T-helper 9 cell (primary cell): ENCODE data around the gene CXCL3.
"Not testable (repeated sequence)": the region's sequence is repeated elsewhere in the genome, so short reads cannot be mapped to it uniquely, and the experiment has no call there.

ENCODE experiments used
- DNase-seq: peaks from one replicate; pipeline ENCODE4 v3.0.0-alpha.2; 2020
- total RNA-seq, 2 donors: gene quantifications; one replicate each; lab custom pipeline; 2026; lab: John Stamatoyannopoulos, UW

CXCL3 gene
- 0 reads per million in 2 donors for total RNA-seq

DNA sequence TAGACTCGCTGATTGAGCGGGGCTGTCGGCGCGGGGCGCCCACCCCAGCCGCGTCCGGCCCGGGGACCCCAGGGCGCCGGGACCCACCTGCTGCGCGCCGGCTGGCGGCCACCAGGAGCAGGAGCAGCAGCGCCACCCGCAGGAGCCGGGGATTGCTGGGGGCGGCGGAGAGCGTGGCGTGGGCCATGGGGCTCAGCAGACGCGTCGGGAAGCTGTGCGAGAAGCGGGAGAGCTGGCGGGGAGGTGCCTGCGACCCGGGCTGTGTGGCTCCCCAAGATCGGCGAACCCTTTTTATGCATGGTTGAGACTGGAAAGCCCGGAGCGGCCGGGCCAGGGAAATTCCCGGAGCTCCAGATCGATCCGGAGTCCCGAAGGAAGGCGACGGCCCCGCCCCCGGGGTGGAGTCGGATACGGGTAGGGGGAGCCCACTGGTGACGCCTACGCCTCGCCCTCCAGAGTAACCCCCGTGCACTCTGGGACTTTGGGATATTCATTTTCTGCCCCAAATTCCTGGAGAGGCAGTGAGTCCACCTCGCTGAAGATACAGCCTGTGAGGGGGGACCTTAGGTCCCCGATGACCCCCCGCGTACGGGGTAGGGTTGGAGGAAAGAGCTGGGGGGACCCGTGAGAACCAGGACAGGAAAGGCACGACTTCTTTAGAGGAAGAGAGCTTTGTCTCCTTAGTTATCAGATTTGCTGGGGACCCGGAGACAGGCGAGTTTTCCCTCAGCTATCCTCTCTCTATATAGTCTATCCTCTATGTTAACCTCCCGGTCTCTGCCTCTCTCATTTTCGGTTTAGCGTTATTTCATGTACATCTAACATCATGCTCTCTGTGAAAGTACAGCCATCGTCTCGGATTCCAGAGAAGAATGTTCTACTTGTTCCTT lies at the start of gene CXCL3:
Gene CXCL3, minus strand, starts transcription at position 265 of the 890 bp plus-strand sequence. Its CDS starts 78 bp downstream, at position 187.
- no peak for DNase-seq

DNA sequence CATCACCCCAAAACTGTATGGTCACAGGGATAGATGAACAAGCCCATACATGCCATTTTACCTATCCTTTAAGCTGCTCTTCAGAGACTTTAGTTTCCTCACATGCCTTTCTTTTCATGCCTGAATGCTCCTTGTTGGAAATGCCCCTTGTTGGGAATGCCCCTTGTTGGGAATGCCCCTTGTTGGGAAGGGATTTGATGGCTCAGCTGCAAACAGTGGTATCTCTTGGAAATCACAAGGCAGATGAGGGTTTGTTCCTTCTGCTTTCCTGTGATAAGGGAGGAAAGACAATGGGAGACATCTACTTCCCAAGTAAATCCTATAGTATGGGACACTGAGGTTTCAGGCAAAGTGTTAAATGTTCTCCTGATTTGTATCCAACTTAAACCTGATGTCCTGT lies 49.0 kb upstream of the CXCL3 start:
- DNase-seq = no peak

DNA sequence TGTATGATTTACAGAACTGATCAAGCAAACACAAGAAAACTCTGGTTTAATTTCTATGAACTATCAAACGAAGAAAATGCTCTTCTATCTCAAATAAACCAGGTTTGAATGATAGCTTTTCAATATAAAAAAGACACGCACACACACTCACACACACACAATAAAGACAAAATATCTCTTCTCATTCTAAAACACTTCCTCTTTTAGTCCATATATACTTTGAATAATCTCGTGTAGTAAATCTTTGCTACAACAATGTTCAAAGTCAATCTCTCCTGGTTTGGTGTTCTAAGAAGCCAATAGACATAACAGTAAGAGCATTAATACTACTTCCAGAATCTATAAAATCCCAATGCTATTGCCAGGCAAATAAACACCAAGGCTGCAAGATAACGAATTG lies 47.2 kb upstream of the CXCL3 start:
- no peak for DNase-seq

DNA sequence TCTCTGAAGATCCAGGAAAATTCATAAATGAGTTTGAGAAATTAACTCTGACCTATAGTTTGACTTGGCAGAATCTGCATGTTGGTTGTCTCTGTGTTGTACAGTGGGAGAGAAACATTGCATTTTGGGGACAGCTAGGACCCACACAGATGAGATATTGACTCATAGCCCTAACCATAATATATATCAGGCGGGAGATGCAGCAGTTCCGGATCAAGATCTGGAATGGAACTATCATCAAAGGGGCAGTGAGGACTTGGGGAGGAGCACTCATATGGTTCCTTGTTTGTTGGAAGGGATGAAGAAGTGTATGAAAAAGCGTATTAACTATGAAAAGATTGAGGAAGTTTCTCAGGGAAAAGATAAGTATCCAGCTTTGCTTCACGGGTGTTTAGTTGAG lies 46.5 kb upstream of the CXCL3 start:
- no peak for DNase-seq

DNA sequence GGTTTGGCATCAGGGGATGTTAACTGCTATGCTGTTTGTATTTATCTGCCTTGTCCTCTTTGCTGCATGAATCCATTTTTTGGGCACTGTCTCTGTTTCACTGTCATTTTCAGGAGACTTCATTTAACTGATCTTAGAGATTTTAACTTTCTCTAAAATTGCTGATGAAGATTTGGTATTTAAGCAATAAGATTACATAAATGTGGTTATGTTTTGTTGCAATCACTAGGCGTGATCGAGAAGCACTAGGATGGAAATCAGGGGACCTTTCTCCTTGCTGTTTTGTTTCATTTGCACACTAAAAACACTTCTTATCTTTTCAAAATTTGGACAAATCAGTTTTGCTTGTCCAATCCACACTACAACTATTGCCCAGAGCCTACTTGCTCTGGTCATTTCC lies 45.1 kb upstream of the CXCL3 start:
- no peak for DNase-seq

DNA sequence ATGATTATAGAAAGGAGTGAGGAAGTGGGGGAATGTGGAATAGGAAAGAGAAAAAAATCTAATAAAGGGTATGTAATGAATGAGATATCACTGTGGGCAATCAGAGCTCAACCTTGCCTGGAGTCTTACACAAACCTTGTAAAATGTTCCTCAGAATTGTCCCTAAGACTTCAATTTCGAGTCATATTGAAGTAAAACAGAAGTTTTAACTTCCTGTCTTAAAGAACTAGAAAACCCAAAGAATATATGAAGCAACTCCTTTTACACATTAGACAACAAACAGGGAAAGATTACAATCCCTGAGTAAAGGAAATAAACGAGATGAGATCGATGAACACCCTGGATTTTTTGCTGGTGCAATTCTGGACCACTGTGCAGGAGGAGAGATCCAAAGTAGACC lies 42.5 kb upstream of the CXCL3 start:
- no peak for DNase-seq

DNA sequence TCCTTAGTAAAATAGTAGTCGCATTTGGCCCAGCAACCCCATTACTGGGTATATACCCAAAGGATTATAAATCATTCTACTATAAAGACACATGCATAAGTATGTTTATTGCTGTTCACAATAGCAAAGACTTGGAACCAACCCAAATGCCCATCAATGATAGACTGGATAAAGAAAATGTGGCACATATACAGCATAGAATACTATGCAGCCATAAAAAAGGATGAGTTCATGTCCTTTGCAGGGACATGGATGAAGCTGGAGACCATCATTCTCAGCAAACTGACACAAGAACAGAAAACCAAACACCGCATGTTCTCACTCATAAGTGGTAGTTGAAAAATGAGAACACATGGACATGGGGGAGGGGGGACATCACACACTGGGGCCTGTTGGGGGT lies 41.9 kb upstream of the CXCL3 start:
- not testable (repeated sequence) for DNase-seq

DNA sequence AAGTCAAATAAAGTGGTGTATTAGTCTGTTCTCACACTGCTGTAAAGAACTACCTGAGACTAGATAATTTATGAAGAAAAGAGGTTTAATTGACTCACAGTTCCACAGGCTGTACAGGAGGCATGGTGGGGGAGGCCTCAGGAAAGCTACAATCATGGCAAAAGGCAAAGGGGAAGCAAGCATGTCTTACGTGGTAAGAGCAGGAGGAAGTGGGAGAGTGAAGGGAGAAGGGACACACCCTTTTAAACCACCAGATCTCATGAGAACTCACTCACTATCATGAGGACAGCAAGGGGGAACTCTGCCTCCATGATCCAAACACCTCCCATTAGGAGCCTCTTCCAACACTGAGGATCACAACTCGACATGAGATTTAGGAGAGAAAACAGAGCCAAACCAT lies 40.5 kb upstream of the CXCL3 start:
- DNase-seq = not testable (repeated sequence)

DNA sequence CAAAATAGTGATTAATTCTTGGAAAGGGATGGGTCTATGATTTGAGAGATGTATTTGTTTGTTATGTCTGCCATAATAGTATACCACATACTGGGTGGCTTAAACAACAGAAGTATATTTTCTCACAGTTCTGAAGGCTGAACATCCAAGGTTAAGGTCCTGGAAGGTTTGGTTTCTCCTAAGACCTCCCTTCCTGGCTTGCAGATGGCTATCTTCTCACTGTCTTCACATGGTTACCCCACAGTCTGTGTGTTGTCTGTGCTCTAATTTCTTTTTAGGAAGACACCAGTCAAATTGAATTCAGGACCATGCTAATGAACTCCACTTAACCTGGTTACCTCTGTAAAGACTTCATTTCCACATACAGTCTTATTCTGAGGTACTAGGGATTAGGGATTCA lies 34.9 kb upstream of the CXCL3 start:
- DNase-seq = no peak

DNA sequence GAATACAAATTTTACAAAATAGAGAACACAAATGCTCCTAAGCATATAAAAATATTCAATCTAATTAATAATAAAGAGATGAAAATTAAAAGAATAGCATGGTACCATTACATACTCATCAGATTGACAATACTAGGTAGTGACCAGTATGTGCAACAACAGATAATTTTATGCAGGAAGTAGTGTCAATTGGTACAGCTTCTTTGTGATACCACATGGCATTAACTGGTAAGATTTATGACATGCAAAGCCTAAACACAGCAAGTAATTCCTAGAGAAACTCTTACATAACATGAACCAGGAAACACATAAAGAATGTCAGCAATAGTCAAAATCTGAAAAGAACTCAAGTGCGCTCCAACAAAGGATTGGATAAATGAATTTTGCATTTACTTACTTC lies 34.2 kb upstream of the CXCL3 start:
- DNase-seq = no peak

DNA sequence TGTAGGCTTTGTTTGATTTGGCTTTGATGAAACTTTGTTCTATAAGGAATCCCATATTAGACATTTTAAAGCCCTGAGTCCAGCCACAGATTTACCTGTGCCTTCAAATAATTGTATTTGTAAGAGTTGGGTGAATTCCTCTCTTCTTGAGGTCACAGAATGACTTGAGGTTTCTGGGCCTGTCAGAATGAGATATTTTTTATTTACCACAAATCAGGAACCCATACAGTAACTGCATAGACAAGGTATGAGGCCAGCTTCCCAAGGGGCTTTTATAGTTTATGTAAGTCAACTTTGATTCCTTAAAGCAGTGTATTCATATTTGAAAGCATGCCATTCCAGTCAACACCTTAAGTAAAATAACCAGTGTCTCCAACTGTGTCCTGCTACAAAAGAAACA lies 29.1 kb upstream of the CXCL3 start:
- DNase-seq = no peak

DNA sequence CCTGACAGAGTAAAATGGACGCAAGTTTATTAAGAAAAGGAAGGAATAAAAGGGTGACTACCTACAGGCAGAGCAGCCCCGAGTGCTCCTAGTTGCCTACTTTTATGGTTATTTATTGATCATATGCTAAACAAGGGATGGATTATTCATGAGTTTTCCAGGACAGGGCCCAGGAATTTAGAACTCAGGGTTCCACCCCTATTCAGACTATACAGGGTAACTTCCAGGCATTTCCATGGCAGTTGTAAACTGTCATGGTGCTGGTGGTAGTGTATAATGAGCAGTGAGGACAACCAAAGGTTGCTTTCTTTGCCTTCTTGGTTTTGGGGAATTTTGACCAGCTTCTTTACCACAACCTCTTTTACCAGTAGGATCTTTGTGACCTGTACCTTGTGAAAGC lies 27.7 kb upstream of the CXCL3 start:
- no peak for DNase-seq

DNA sequence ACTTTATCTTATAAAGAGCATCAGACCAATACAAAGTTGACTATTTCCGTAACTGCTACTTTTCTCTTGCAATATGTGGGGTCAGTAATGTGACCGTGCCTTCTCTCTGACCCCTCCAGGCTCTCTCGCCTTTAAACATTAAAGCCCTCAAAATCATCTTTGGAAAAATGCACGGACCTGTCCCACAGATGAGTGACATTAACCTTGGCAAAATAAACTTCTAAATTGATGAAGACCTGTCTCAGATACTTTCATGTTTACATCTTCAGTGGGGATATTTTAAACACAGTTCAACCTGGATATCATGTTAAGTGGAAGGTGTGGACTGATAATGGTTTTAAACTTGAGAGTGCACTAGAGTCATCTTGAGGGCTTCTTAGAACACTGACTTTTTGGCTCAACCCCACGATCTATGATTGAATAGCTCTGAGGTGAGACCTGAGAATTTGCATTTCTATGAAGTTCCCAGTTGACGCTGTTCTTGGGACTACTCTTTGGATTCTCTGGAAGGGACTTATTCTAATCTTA lies 26.7 kb upstream of the CXCL3 start:
- no peak for DNase-seq

DNA sequence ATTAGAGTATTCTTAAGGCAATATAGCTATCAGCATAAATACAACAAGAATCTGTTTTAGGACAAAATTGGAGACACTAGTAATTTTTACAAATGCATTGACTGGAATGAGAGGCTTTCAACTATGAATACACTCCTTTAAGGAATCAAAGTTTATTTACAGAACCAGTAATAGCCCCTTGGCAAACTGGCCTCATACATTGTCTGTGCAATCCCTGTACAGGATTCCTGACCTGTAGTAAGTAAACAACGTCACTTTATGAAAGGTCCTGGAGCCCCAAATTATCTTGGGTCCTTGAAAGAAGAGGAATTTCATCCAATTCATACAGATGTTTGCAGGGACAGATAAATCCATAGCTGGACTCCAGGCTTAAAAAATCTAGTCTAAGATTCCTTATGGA lies 25.4 kb upstream of the CXCL3 start:
- DNase-seq = no peak

DNA sequence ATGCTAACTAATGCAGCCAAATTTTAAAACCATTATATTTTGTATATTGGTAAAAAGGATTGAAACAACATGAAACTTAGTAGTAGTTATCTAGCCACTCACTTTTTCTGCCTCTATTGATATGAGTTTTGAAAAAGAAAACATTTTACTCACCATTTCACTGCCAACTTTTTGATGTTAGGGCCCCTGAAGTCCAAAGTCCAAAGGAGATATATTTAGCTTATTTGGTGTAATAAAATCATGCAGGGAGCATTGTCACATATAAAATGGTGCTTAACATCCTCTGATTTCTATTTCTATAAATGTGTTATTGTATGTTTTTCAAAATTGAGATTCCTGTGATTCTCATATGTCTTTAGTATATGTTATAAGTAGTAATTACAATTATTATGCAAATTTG lies 24.5 kb upstream of the CXCL3 start:
- no peak for DNase-seq

DNA sequence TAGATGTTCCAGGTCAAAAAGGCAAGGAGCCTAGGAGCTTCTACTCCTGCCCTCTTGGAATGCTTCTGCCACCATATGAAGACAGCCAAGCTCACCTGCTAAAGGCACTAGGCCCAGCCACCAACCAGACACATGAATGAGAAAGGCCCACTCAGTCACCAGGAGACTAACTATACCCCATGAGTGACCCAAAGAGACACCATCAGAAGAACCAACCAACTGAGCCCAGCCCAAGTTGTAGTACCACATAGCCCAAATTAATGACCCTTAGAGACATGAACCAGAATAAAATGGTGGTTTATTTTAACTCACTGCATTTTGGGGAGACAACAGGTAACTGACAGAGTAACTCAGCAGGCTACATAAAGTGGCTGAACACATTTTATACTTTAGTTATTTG lies 22.9 kb upstream of the CXCL3 start:
- no peak for DNase-seq

DNA sequence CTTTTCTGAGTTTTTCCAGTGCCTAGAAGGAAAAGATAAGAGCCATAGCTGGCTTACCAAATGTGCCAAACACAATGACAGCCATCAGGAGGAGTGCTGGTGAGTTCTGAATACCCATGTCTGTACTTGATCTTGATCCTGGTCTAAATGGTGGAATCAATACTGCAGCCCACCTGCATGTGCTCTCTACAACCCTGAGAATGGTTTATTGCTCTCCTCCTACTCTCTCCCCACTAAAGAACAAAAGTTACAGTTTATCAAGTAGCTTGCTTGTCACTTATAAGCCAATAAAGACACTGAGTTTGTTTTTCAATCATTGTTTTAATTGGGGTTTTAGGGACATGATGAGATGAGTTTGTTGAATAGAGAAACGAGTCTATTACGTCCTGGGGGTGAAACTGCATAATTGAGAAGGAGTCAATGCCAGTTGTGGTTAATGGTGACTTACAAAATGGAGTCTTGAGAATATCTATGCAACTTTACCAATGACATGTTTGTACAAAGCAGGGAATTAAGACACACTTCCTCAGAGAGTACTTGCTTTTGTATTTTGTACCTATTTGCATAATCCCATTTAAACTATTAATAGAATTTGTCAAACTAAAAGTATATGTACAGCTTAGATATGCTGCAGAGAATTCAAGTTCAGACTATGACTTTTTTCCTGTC lies 20.8 kb upstream of the CXCL3 start:
- no peak for DNase-seq

DNA sequence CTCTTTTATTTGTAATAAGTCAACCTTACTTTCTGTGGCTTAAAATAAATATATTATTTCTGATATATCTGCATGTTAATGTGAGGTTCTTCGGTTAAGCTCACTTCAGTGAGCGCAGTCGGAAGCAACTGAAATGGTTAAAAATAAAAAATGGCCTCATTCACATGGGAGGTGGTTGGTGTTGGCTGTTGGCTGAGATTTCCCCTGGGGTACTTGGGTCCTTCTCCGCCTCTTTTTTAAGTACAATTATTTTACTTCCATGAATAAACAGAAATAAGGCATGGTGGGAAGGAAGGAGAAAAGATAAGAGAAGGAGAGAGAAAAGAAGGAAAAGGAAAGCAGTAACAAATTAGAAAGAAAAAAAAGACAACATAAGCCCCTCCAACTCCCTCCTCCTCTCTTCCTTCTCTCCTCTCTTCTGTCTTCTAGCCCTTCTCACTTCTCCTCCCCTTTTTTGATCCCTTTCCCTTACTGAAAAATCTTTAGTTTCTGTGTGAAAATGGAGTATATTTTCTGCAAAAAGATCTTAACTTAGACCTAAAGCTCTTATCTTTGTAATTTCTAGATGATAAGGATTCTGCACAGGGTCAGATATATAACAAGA lies 19.7 kb upstream of the CXCL3 start:
- no peak for DNase-seq

DNA sequence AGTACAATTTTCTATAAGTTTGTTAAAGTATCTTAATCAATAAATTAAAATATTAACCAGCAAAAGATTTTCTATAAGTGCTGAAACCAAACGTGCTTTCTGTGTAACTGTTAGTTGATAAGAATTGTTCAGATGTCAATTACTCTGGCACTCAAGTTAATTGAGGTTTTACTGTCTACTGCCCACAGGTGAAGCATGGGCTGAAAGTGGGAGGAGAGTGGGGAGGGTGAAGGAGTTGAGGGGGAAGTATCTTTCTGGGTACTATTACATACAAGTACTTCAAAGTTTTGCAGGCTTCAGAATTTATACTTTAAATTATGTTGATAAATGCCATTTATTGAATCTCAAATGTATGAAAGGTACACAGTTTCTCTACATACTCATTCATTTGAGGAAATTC lies 19.1 kb upstream of the CXCL3 start:
- DNase-seq = no peak

DNA sequence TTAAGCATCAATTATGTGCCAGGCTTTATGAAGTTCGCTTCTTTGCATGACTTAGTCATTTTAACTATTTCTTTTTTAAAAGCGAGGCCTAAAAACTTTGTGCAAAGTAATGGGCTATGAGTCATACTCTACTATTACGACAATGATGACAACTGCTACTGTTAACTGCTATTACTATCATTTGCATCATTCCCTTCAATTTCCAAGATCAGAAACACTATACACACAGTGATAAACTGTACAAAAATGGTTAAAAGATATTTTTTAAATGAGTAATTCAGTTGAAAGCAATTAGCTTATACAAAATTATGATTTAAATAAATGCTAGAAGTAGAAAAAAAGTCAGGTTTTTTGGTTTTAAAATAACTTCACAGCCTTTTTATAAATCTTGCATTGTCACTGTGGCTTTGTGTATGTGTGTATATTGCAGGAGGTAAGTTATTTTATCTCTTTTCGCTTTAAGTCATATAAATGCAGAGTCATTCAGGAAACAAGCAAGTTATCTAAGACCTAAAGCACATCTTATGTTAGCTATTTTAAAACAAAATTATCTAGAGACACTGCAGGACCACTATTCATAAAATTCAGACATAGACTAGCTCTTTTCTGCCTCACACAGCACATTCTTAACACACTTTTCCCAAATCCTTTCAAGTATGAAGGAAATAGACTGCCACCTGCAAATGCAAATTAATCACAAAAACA lies 18.5 kb upstream of the CXCL3 start:
- no peak for DNase-seq

DNA sequence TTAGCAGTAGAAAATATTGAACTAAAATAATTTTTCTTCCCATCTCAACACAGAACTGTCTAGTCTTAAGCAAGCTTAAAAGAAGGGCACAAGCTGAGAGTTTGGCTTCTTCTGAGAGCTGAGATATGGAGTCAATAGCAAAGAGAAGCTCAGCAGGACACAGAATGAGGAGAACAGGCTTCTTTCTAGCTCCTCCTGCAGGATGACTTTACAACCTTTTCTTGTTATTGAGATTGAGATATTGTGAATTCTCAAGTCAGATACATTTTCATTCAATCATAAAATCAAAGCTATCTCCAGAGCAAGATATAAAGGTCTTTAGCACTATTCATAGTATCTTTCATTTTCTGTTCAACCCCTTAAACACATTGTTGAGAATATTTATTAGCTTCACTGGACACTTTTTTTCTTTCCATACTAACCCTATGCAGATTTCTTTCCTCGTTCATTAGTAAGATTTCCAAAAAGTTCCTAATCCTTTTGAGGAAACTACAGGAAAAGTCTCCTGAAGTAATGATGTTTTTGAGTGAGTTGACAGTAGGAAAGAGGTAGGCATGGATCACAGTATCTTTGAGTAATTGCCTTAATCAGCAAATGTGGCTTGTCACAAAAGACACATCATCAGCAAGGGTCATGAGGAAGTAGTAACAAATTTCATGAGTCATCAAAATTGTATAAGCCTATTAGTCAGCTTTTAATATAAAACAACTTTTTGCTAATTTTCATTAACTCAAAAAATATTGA lies 17.8 kb upstream of the CXCL3 start:
- no peak for DNase-seq

DNA sequence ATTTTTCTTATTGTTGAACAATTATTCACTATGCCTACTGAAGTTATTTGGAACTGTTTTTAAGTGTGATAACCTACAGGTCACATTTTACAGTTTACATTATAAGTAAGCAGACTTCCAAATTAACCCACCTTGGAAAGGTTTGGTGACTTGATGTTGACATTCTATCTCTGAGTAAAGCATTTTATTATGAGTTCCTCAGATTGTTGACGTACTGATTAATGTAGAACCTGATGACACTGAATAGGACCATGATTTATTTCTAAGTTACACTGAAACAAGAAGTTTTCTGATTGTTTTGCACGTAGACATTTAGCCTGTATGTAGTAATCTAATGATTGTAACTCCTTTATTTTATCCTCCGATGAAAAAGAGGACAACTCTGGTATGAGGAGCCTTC lies 17.0 kb upstream of the CXCL3 start:
- DNase-seq = no peak
